HG03432 (cell line): ENCODE data around the gene DBN1.
"Not testable (repeated sequence)": the region's sequence is repeated elsewhere in the genome, so short reads cannot be mapped to it uniquely, and the experiment has no call there.

ENCODE experiments used
- ATAC-seq: cut with Tn5 transposase; IDR thresholded peaks from one replicate; pipeline ENCODE4 v1.9.1; 2021; ENCODE audit warnings: mild to moderate bottlenecking, moderate library complexity; ENCODE audit not compliant: unreplicated experiment

Gene DBN1

DNA sequence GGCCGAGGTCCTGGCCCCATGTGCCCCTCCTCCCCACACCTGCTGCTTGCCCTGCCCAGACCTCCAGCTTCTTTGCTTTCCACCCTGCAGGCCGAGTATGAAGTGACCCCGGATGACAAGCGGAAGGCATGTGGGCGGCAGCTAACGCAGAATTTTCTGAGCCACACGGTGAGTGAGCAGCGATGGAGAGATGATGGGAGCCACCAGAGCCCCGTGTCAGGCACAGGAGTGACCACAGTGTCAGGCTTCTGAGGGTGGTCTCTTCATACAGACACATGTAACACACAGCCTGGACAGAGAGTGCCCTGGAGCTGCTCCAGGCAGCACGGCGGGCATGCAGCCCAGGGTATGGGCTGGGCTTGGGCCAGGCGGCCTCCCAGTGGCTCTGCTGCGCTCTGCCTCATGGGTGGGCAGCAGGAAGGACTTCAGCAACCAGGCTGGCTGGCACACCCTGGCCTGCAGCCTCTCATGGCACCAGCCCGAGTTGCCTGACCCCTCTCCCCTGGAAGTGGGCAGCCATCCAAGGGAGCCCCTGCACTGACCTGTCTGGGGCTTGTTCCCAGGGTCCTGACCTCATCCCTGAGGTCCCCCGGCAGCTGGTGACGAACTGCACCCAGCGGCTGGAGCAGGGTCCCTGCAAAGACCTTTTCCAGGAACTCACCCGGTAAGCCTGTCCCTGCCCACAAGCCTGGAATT lies 41.1 kb downstream of the DBN1 start:
- ATAC-seq: no peak

DNA sequence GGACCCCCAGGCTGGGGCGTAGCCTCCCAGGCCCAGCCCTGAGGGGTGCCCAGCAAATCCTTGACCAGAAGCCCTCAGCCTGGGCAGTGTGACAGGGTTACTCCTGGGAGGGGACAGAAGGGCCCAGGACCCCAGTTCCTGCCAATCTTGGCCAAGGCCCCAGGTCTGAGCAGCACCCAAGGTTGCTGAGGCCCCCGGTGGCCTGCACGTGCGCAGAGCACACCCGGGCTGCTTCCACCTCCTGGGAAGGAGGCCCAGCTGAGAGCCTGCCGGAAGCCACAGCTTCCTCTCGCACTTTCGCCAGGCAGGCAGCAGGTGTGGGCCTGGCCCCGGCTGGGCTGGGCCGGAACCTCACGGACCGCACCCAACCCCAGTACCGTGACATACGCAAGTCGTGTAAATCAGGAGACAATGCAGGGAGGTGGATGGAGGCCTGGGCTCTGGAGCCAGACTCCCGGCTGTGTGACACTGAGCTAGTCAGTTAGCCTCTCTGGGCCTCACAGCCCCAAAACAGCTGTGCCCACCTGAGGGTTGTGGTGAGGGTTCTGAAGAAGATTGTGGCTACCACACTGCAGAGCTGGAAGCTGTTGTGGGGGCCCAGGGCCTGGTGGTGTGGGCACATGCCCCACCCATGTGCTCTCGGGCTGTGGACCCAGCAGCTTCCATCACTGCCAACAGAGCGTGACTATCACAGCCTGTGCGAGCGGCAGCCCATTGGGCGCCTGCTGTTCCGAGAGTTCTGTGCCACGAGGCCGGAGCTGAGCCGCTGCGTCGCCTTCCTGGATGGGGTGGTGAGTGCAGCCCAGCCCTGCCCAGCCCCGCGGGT lies 41.9 kb downstream of the DBN1 start:
- peak; percentile 44 for ATAC-seq

DNA sequence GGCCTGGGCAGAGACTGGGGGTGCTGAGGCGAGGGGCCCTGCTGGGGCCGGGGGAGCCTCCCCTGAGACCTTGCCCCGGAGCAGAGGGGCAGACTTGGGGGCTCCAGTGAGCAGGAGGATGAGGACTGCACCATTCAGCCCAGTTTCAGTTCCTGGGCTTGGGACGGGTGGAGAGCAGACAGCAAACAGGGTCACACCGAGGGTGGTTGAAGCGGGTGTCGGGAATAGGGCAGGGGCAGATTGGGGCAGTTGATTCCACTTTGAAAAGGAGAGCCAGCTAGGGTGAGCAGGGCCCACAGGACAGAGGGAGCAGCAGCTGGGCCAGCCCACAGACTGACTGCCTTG lies 42.5 kb downstream of the DBN1 start:
- no peak for ATAC-seq

DNA sequence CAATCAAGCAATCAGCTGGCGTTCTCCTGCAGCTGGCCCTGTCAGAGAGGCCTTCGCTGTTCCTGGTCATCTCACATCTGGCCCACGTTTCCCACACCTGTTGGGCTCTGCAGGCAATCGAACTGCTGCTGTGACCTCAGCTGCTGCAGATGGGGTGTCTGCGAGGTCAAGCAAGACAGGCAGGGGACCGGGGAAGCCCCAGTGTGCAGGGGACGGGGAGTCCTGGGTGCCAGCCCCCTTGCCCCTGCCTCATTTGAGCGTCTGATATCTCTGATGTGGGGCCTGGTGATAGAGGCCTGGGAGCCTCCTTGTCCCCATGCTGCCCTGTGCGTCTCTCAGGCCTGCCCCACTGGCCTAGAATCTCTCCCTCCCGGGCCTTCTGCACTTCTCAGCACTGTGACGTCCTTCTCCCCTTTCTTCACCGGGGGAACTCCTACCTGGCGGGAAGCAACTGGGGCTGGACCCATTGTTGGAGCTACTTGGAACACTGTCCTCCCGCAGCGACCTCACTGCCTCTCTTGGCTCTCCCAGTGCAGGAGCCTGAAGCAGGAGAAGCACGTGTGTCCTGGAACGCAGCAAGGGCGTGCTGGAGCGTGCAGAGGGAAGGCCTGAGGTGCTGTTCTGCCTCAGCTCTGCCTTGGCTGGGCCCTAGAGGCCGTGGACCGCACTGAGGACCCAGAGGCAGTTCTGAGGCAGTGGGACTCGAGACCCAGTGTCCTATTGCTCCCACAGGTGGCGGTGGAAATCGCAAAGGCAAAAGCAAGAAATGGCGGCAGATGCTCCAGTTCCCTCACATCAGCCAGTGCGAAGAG lies 43.1 kb downstream of the DBN1 start:
- ATAC-seq: no peak

- no peak for ATAC-seq
Observed at GRCh38 chr5:177429248-177430040, 44.0 kb downstream of the DBN1 start.

- ATAC-seq: no peak
Observed at GRCh38 chr5:177428574-177429217, 44.7 kb downstream of the DBN1 start.

DNA sequence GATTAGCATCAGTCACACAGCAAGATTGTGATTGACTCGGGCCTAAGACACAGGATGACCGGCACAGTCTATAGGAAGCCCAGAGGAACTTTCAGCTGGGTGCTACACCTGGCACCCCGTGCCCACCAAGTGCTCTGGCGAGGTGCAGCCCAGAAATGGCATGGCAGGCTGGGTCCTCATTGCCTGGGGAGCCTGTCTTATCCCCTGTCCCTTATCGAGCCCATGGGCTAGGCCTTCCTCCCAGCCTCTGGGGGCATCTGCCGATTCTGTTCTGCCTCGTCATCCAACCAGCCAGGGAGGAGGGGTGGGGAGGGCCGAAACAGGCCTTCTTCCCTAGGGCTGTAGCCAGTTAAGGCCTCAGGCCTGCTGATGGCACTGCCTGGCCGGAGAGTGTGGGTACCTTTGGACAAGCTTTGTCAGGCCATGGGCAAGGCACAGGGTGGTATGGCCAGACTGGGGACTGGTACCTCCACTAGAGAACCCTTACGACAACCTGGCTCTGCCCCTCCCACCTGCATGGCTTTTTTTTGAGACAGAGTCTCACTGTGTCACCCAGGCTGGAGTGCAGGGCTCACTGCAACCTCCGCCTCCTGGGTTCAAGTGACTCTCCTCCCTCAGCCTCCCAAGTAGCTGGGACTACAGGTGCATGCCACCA lies 45.4 kb downstream of the DBN1 start:
- no peak for ATAC-seq

- no peak for ATAC-seq
Observed at GRCh38 chr5:177427211-177427822, 46.1 kb downstream of the DBN1 start.

DNA sequence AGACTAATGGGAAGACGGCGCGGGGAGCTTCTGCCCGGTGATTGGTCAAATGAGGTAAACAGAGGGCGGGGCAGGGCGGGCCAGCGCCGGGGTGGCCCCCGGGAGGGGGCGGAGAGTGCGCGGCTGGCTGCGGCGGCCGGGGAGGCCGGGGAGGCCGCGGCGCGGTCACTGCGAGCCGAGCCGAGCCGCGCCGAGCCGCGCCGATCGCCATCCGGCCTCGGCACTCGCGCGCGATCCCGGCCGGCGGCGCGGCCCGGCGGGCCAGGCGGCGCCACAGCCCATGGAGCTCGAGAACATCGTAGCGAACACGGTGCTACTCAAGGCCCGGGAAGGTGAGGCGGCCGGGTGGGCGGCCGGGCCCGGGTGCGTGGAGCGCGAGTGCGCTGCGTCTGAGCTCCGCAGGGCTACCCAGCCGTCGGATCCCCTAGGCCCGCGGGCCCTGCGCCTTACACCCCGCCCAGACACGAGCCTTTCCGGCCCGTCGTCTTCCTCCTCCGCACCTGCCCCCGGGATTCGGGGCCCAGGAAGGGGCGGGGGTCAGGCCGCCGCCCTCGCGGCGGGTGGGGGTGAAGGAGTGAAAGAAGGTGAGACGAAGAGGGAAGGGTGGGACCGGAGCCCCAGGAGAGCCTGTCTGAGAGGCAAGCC lies 46.7 kb downstream of the DBN1 start, which contains the start of gene GRK6:
Gene GRK6 (plus strand): TSS at position 111 of the 645 bp plus-strand sequence. CDS start 170 bp downstream, at position 281.
- peak; percentile 3 for ATAC-seq

DNA sequence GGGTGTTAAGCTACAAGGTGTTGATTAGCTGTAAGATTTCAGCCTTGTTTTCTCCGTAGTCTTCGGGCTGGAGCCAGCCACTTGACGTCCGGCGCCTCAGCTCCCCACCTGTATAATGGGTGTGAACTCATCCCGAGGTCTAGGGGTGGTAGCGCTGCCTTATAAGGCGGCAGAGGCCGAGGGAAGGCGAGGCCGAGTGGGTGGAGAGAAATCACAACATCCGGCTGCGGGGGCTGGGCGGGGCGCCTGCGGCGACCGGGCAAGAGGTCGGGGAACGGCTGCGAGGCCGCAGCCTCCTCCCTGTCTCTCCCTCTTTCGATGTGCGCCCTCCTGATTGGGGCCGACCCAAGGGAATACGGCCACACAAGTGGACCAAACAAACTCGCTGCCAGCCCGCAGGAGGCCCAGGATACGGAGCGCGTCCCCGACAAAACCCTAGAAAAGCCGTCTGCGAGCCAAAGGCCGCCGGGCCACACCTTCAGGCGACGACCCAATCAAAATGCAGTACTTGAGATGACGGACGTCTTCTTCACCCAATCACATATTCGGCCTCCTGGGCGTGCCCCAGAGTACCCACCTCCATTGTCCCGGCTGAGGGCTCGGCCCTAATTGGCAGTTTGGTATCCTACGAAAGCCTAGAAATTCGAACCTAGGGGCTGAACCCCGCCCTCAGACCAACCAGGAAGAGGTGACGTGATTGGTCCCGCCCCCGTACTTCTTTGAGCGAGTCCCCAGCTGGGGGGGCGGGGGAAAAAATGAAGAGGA lies 47.5 kb downstream of the DBN1 start:
- ATAC-seq: peak; percentile 77

DNA sequence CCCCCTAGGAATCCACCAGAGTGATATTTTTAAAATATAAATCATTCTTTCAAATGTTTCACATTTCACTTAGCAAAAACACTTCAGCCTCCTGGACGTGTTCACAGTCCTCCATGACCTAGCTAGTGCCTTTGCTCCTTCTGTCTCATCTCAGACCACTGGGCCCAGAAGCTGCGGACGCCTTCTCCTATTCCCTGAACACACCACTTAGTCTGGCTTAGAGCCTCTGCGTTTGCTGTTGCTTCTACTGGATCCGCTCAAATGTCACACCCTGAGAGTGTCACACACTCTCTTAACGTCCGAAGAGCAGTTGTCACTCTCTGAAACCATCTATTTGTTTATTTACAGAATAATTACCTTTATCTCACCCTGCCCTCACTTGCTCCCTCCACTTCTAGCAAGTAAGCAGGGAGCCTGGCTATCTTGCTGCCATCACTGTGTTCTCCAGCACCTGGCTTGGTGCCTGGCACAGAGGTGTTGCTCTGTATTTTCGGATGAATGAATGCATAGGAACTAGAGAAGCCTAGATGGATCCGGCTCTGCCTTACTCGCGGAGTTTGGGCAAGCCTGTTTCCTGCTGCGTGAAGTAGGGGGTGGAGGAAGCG lies 48.1 kb downstream of the DBN1 start:
- ATAC-seq: no peak

GRCh38 chr5:177423671-177424070 lies 49.8 kb downstream of the DBN1 start:
- ATAC-seq: no peak

DNA sequence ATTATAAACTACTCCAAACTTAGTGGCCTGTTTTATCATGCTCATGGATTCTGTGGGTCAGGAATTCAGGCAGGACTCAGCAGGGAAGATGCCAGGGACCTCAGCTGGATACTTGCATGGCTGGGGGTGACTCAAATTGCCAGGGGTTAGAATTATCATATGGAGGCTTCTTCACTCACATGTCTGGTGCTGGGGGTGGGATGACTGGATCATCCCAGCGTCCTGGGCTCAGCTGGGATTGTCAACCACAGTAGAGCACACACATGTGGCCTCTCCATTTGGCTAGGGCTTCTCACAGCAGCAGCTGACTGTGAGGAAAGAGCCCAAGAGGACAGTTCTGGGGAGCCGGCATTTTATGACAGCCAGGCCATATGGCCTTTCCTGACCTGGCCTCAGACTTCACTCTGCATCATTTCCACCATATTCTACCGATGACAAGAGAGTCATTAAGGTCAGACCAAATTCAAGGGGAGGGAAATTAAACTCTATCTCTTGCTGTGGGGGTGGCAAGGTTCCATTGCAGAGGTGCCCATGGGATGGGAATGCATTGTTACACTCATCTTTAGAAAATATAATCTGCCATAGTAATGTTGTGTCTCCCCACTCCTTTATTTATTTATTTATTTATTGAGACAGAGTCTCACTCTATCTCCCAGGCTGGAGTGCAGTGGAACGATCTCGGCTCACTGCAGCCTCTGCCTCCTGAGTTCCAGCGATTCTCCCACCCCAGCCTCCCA lies 52.2 kb downstream of the DBN1 start:
- ATAC-seq: no peak

DNA sequence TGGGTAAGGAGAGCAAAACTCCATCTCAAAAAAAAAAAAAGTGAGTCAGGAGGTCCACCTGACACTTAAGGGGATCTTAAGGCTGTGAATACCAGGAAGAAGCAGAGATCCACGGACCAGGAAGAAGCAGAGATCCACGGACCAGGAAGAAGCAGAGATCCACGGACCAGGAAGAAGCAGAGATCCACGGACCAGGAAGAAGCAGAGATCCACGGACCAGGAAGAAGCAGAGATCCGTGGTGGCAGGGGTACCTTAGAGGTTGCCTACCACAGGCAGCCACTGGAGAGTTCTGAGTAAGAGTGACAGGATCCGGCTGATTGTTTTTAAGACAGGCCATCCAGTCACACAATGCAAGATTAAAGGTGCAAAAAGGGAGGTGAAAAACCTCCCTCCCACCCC lies 53.0 kb downstream of the DBN1 start:
- ATAC-seq: not testable (repeated sequence)

GRCh38 chr5:177419046-177419445 lies 54.4 kb downstream of the DBN1 start:
- ATAC-seq: no peak

DNA sequence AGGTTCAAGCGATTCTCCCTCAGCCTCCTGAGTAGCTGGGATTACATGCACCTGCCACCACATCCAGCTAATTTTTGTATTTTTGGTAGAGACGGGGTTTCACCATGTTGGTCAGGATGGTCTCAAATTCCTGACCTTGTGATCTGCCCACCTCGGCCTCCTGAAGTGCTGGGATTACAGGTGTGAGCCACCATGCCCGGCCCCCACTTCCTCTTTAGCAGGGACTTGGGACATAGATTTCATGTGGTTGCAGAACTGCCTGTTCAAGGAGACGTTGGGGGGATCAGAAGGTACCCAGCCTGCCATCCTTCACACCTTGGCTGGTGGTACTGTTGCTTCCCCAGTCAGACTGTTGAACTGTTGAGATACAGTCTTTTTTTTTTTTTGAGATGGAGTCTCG lies 56.4 kb downstream of the DBN1 start:
- ATAC-seq: not testable (repeated sequence)

GRCh38 chr5:177414481-177414880 lies 59.0 kb downstream of the DBN1 start:
- ATAC-seq: no peak
